ENCODE data around the gene ZNF30.
A peak's percentile ranks its signal among the peaks of the same experiment; 100 is the strongest.
"Not testable (repeated sequence)": the region's sequence is repeated elsewhere in the genome, so short reads cannot be mapped to it uniquely, and the experiment has no call there.

Gene ZNF30

DNA sequence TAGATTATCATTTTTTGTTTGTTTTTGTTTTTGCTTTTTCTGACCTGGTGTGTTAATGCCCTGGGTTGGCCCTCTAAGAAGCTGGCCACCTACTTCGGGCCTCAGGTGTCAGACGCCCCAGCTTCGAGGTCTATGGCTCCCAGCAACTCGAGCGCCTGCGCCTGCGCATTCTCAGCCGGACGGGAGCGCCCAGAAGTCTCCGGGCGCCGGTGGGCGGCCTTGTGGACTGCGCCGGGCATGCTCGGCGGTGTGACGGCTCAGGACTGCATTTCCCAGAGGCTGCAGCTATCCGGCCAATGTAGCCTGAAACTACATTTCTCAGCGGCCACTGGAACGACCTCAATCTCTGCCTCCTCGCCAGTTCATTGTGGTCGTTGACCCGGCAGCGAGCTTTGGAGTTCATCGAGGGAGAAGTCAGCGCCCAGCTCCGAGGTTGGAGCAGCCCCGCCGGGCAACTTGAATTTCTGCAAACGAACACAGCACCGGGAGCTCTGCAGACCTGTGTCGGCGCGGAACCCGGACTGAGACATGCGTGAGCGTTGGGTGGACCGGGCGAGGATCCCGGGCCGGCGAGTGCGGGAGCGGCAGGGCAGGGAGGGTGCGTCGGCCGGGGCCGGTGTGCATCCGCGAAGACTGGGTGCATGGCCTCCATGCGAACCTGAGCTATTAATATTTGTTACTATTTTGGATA, at the start of gene ZNF30:
ZNF30 (plus strand) TSS at position 219 of the 691 bp plus-strand sequence. CDS start 3,045 bp downstream, outside the sequence.
- peak; percentile 59 for DNase-seq (ENCODE audit: low read depth)

DNA sequence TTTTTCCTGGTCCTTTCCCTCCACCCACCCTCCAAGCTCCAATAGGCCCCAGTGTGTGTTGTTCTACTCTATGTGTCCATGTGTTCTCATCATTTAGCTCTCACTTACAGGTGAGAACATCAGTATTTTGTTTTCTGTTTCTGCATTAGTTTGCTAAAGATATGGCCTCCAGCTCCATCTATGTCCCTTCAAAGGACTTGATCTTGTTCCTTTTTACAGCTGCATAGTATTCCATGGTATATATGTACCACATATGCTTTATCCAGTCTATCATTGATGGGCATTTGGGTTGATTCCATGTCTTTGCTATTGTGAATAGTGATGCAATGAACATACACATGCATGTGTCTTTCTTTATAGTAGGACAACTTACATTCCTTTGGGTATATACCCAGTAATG, 47.1 kb upstream of the ZNF30 start:
- DNase-seq (ENCODE audit: low read depth), result no peak

DNA sequence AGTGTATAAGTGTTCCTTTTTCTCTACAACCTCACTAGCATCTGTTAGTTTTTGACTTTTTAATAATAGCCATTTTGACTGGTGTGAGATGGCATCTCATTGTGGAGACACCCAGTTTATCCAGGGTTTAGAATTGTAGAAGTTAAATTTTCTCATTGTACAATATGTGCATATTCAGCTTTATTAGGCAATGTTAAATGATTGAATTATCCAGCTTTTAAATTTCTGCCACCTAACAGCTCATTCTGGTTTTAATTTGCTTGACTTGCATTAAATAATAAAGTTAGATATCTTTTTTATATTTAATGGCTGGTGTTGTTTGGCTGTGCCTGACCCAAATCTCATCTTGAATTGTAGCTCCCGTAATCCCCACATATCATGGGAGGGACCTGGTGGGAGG, 46.7 kb upstream of the ZNF30 start:
- DNase-seq (ENCODE audit: low read depth), result no peak

DNA sequence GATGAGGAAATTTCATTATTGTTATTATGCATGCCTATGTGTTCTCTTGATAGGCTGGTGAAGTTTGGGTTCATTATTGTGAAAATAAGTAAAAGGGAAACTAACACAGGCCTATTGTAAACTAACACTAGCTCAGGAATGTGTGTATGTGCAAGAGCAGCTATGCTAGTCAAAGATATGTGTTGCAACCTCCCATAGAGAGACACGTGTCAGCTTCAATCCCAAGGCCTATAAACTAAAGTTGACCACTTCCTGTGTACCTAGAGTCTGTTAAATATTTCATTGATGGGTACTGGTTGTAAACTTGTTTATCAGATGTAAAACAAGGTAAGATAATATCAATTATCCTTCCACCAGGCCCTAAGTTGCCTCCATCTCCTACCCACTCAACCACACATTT, 44.7 kb upstream of the ZNF30 start:
- DNase-seq (ENCODE audit: low read depth), result no peak

DNA sequence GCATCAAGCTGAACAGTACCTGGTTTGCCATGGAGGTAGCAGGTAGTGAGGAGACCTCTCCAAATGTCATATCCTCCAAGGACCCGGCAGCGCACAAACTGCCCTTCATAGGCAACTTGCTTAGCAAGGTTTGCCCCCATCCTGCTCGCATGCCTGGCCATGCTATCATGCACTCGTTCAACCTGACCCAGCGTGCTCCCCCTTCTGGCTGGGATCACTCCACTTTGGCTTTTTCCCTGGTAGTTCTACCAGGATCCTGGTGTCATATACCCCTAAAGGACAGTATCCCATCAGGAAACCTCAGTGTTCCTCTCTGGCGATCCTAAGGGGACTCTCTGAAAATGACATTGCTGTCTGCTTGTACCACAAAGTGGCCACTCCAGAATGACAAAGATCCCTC, 38.6 kb upstream of the ZNF30 start:
- no peak for DNase-seq (ENCODE audit: low read depth)

DNA sequence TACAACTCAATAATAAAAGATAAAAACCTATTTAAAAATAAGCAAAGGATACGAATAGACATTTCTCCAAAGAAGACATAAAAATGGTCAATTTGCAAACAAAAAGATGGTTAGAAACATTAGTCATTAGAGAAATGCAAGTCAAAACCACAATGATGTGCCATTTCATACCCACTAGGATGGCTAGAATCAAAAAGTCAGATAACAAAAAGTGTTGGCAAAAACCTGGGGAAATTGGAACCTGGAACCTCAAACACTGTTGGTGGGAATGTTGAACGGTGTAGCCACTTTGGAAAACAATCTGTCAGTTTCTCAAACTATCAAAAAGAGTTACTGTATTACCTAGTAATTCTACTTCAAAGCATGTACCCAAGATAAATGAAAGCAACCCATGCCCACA, 26.5 kb upstream of the ZNF30 start:
- DNase-seq (ENCODE audit: low read depth), result no peak

DNA sequence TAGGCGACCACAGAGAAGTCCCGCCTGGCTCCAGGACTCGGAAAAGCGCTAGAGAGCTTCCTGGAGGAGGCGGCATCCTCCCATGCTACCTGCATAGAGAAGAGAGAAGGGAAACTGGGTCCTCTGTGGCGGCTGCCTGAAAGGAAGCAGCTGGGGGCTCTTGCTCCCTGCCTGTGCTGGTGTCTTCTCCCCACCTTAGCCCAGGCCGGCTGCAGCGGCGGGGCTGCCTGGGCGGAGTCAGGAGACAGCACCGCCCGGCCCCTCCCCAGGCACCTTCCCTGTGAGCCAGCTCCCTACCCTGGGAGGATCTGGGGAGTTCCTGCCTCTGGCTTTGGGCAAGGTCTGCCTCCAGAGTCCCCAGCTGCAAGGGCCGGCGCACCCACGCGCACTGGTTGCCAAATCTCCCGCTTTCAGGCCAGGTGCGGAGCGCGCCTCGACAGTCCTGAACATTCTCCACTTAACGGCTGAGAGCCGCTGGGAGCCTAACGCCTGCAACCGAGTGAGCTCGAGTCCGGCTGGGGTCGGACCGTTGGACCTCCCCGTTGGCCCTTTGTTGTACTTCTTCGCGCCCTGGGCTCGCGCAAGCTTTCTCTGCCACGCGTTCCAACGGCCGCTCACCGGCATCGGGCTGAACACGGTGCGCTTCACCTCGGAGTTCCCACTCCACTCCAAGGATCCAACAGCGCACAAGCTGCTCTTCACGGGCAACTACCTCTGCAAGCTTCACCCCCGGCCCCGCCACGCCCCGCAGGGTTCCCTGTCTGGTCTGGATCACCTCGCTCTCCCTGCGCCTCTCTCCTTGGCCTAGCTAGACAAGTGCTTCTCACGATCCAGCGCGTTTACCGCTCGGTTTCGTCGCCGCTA, 21.8 kb upstream of the ZNF30 start:
- no peak for DNase-seq (ENCODE audit: low read depth)

DNA sequence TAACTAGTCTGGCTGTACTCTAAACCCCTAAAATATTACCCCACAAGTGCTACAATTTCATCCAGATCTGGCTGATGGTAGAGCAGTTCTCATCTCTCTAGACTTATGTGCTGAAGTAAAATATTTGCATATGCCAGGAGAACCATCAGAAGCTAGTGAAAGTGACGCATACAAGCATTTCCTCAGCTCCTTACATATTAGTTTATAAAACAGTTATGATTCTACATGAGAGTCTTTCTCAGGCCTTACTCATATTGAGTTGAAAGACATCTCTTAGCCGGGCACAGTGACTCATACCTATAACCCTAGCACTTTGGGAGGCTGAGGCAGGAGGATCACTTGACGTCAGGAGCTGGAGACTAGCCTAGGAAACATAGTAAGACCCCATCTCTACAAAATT, 15.9 kb upstream of the ZNF30 start:
- DNase-seq (ENCODE audit: low read depth), result no peak

DNA sequence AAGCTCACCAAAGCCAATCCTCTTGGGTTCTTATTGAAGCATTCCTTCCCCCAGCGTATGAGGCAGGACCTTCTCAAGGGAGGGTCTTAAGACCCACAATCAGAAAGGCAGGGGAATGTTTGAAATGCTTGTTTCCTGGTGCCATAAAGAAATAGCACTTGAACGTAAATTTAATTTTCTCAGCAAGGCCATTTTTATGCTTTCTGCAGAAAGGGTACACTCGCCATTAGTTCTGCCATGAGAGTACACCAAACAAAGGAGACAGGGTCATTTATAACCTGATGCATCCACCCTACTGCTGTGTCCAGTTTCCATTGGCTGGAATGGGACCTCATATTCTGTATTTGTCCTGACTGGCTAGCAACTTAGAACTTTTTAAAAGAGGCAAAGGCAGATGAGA, 9.6 kb upstream of the ZNF30 start:
- not testable (repeated sequence) for DNase-seq (ENCODE audit: low read depth)

DNA sequence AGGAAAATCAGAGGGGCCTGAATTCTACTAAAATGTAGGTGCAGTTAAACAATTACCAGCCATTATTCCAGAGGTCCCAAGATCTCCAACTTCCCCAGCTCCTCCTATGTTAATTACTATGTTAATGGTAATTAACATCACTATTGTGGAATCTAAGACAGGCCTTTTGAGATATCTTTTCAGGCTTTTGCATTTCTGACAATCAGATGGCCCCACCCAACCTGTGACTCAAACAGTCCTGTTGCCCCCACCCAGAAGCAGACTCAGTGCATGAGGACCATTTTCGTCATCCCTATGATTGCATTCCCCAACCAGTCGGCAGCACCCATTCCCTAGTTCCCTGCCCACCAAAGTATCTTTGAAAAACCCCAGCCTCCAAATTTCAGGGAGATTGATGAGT, 8.5 kb upstream of the ZNF30 start:
- DNase-seq (ENCODE audit: low read depth), result no peak

DNA sequence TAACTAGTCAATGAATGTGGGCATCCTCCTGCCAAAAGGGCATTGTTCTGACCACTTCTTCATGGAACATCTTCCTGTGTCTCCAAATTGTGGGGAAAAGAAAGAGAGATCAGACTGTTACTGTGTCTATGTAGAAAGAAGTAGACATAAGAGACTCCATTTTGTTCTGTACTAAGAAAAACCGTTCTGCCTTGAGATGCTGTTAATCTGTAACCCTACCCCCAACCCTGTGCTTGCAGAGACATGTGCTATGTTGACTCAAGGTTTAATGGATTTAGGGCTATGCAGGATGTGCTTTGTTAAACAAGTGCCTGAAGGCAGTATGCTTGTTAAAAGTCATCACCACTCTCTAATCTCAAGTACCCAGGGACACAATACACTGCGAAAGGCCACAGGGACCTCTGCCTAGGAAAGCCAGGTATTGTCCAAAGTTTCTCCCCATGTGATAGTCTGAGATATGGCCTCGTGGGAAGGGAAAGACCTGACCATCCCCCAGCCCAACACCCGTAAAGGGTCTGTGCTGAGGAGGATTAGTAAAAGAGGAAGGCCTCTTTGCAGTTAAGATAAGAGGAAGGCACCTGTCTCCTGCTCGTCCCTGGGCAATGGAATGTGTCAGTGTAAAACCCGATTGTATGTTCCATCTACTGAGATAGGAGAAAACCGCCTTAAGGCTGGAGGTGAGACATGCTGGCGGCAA, 6.5 kb upstream of the ZNF30 start:
- not testable (repeated sequence) for DNase-seq (ENCODE audit: low read depth)

DNA sequence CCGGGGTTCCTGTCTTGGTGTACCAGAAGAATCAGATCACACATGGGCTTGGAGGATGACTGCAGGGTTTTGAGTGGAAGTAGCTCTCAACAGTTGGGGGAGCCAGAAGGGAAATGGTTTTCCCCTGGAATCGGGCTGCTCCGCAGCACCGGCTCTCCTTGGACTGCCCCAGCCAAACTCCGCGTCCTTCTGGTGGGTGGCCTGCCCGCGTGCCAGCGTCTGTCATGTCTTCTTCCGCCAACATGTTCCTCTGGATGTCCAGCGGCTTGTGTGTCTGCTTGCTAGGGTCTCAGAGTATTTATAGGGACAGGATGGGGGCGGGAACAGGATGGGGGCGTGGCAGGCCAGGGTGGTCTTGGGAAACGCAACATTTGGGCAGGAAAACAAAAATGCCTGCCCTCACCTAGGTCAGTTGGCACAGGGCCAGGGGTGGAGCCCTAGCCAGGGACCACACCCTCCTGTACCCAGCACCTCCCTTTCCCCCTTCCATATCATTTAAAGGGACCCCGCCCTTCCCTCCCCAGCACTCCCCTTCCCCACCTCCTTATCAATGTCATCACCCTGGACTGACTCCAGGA, 1.3 kb upstream of the ZNF30 start:
- DNase-seq (ENCODE audit: low read depth), result no peak

DNA sequence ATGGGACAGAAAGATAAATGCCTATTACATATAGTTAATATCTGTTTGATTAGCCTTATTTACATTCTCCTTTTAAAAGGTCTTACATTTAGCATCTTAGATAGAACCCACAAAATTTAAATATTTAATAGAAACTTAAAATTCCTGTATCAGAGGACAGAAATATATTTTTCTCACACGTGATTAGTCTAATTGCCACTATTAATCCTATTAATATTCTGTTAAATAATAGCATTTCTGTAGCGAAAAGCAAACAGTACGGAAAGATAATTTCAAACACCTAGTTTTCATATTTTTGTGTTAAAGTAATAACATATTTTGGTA, 380 bp upstream of the ZNF30 start:
- DNase-seq (ENCODE audit: low read depth), result no peak

DNA sequence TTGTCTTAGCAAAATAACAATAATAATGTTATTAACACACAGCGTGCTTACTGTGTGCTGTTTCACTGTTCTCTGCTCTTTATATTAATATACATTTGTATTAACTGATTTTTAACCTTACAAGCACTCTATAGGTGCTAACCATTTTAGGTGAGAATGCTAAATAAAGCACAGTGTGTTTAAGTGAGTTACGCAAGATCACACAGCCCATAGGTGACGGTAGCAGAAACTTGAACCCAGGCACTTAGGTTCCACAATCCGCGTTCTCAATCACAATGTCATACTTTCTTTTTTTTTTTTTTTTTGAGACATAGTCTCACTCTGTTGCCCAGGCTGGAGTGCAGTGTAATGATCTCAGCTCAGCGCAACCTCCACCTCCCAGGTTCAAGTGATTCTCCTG, 5.8 kb downstream of the ZNF30 start:
- DNase-seq (ENCODE audit: low read depth), result no peak

DNA sequence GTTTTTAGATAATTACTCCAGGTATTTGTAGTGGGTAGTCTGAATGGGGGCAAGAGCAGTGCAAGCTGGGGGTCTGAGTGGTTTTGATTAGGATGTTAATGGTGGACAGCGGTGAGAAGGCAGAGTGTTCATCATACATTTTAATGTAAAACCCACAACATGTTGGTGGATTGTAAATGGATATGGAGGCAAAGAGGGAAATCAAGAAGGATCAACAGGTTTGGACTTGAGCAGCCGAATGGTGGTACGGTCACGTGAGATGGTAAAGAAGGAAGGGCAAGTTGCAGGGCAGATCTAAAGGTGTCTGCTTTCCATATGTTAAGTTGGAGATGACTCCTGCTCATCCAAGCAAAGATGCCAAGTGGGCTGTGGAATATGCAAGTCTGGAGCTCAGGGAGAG, 9.5 kb downstream of the ZNF30 start:
- no peak for DNase-seq (ENCODE audit: low read depth)

DNA sequence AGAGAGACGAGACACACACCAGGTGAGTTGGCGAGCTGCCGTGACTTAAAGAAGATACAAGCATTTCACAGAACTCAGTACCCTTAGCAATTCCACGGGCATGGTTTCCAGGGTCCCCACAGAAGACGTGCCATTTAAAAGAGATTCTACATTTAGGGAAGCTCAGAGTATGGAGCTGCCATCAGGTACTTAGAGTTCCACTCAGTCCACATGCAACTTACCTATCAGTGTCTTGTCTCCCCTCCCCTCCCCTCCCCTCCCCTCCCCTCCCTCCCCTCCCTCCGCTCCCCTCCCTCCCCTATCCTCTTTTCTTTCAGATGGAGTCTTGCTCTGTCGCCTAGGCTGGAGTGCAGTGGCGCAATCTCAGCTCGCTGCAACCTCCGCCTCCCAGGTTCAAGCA, 12.2 kb downstream of the ZNF30 start:
- no peak for DNase-seq (ENCODE audit: low read depth)

DNA sequence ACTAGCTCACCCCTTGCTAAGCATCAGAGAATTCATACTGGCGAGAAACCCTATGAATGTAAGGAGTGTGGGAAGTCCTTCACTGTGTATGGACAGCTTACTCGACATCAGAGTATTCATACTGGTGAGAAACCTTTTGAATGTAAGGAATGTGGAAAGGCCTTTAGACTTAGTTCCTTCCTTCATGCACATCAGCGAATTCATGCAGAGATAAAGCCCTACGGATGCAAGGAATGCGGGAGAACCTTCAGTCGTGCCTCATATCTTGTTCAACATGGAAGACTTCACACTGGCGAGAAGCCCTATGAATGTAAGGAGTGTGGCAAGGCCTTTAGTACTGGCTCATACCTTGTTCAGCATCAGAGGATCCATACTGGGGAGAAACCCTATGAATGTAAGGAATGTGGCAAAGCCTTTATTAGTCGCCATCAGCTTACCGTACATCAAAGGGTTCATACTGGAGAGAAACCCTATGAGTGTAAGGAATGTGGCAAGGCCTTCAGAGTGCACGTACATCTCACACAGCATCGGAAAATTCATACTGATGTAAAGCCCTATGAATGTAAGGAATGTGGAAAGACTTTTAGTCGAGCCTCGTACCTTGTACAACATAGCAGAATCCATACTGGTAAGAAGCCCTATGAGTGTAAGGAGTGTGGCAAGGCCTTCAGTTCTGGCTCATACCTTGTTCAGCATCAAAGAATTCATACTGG, 17.3 kb downstream of the ZNF30 start:
- no peak for DNase-seq (ENCODE audit: low read depth)

DNA sequence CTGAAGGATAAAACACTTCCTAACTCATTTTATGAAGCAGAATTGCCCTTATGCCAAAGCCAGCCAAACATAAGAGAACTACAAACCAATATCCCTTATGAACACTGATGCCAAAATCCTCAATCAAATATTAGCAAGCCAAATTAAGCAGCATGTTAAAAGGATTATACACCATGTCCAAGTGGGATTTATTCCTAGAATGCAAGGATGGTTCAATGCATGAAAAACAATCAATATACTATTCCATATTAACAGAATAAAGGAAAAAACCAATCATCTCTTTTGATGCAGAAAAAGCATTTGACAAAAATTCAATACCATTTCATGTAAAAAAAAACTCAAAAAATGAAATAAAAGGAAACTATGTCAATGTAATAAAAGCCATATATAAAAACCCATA, 26.4 kb downstream of the ZNF30 start:
- DNase-seq (ENCODE audit: low read depth), result no peak

DNA sequence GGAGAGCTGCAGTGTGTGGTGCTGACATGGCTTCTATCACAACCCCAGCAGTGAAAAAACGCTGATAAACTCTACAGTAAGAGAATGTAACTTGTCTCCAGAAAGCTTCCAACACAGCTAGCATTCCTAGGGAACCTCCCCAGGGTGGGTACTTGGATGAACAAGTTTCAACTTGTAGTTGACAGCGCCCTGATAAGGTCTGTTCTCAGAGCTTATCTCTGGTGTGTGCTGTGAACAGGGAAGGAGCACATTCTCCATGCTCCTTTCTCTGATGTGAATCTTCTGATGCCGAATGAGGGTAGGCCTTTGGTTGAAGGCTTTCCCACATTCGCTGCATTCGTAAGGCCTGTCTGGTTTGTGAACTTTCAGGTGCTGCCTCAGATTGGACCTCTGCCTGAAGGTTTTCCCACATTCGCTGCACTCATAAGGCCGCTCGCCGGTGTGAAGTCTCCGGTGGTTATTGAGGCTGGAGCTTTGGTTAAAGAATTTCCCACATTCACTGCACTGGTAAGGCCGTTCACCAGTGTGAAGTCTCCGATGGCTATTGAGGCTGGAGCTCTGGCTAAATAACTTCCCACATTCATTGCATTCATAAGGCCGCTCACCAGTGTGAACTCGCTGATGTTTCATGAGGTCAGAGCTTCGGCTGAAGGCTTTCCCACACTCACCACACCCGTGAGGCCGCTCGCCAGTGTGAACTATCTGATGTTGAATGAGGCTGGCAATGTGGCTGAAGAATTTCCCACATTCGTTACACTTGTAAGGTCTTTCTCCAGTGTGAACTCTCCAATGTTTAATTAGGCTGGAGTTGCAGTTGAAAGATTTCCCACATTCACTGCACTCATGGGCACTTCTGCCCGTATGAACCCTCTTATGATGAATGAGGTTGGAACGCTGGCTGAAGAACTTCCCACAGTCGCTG, 31.4 kb downstream of the ZNF30 start:
- no peak for DNase-seq (ENCODE audit: low read depth)

DNA sequence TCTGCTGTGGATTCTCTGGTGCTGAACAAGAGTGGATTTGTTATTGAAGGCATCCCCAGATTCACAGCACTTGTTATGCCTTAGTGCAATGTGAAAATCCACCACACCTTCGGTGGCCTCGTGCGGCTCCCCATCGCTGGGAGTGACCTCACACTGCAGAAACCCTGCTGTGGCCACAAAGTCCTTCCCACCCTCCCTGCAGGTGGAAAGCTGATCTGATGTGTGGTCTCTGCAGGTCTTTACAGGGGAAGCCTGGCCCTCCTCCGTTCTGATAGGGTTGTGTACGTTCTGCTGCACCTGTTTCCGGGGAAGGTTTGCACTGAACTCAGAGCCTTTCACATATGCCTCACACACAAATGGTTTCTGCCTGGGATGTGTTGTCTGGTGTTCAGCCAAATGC, 32.3 kb downstream of the ZNF30 start:
- DNase-seq (ENCODE audit: low read depth), result no peak

Data from stimulated activated CD8-positive, alpha-beta memory T cell treated with anti-CD3 and anti-CD28 coated beads, Interleukin-15, amount 100 ng/mL, for 1 hour (primary cell).